ENCODE measurements around the gene RGS6. TPM values are rescaled to one million over a fixed set of nuclear protein-coding genes. Genes with fewer than 3 reads are reported as not detected.

RGS6 gene
- polyA plus RNA-seq, 2 donors: 0.11 to 0.29 TPM

DNA sequence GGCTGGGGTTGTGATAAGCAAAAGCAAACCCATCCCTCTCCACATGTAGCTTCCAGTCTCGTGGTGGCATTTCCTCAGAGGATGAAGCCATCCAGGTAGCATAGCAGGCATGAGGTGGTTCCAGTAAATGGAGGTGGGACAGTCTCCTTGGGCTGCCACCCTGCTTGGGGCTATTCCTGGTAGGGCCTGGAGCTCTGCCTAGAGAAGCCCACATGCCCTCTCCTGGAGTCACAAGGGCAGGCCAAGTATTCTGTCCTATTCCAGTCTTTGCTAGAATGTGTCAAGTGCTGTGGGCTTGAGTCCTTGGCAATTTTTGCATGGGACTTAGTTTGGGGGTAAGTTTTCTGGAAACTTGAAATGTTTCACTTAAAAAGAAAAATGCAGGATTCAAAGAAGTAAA is 491.7 kb downstream of the RGS6 start:
- 71 to 81% methylated on average over 1 of the region's 1 CpG for WGBS, 2 donors

GRCh38 chr14:72430457-72430856 is 498.2 kb downstream of the RGS6 start:
- no peaks in the 10 kb centered on the region for H3K27me3 ChIP-seq (ENCODE audit: control insufficient read depth in 1 of 2, insufficient read depth in 2 of 2, low read length in 2 of 2)
- no peak overlapping the region for H3K4me3 ChIP-seq (ENCODE audit: low read depth in 1 of 2, low read length in 2 of 2)
- no peak overlapping the region for H3K27ac ChIP-seq (ENCODE audit: low read depth in 2 of 2, low read length in 1 of 2)
- no peaks in the 10 kb centered on the region for H3K9me3 ChIP-seq (ENCODE audit: control insufficient read depth in 2 of 2, insufficient read depth in 1 of 2, low read depth in 1 of 2, low read length in 1 of 2)
- H3K36me3 ChIP-seq (ENCODE audit: control insufficient read depth in 2 of 2, insufficient read depth in 2 of 2, low read length in 1 of 2): no peaks in the 10 kb centered on the region
- 24 to 43% methylated on average over 1 of the region's 1 CpG for WGBS, 2 donors
- H3K4me1 ChIP-seq (ENCODE audit: control insufficient read depth in 2 of 2, insufficient read depth in 2 of 2, low read length in 1 of 2): no peaks in the 10 kb centered on the region

More for the DNA sequence above, 491.7 kb downstream of the RGS6 start:
- H3K4me1 ChIP-seq (ENCODE audit: control insufficient read depth in 2 of 2, insufficient read depth in 2 of 2, low read length in 1 of 2): no peaks in the 10 kb centered on the region
- H3K9me3 ChIP-seq (ENCODE audit: control insufficient read depth in 2 of 2, insufficient read depth in 1 of 2, low read depth in 1 of 2, low read length in 1 of 2): no peaks in the 10 kb centered on the region
- H3K27me3 ChIP-seq (ENCODE audit: control insufficient read depth in 1 of 2, insufficient read depth in 2 of 2, low read length in 2 of 2): no peaks in the 10 kb centered on the region
- H3K27ac ChIP-seq (ENCODE audit: low read depth in 2 of 2, low read length in 1 of 2): no peak overlapping the region
- no peak overlapping the region for H3K4me3 ChIP-seq (ENCODE audit: low read depth in 1 of 2, low read length in 2 of 2)
- H3K36me3 ChIP-seq (ENCODE audit: control insufficient read depth in 2 of 2, insufficient read depth in 2 of 2, low read length in 1 of 2): no peaks in the 10 kb centered on the region

- H3K27me3 ChIP-seq (ENCODE audit: control insufficient read depth in 1 of 2, insufficient read depth in 2 of 2, low read length in 2 of 2): no peaks in the 10 kb centered on the region
- 76 to 82% methylated on average over 5 of the region's 5 CpGs for WGBS, 2 donors
- no peaks in the 10 kb centered on the region for H3K9me3 ChIP-seq (ENCODE audit: control insufficient read depth in 2 of 2, insufficient read depth in 1 of 2, low read depth in 1 of 2, low read length in 1 of 2)
- no peak overlapping the region for H3K27ac ChIP-seq (ENCODE audit: low read depth in 2 of 2, low read length in 1 of 2)
- H3K4me1 ChIP-seq (ENCODE audit: control insufficient read depth in 2 of 2, insufficient read depth in 2 of 2, low read length in 1 of 2): no peaks in the 10 kb centered on the region
- H3K4me3 ChIP-seq (ENCODE audit: low read depth in 1 of 2, low read length in 2 of 2): no peak overlapping the region
- no peaks in the 10 kb centered on the region for H3K36me3 ChIP-seq (ENCODE audit: control insufficient read depth in 2 of 2, insufficient read depth in 2 of 2, low read length in 1 of 2)
These were observed 500.5 kb downstream of the RGS6 start for GRCh38 chr14:72432748-72433147.

DNA sequence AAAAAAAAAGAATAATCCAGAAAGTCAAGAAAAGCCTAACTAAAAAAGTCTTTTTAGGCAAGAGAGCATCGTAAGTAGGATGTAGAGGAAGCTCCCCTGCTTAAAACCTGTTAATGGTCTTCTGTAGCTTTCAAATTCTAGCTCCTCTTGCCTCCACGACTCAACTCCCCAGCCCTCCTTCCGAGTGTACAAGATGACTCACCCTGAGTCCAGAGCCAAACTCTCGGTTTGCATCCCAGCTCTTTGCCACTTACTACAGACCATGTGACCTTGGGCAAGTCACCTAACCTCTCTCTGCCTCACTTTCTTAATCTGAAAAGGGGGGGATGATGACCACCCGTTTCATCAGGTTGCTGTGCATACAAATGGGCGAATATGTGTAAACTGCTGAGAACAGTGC is 501.3 kb downstream of the RGS6 start:
- H3K27ac ChIP-seq (ENCODE audit: low read depth in 2 of 2, low read length in 1 of 2): no peak overlapping the region
- no peaks in the 10 kb centered on the region for H3K4me1 ChIP-seq (ENCODE audit: control insufficient read depth in 2 of 2, insufficient read depth in 2 of 2, low read length in 1 of 2)
- WGBS, 2 donors: 58 to 63% methylated on average over 6 of the region's 6 CpGs
- H3K9me3 ChIP-seq (ENCODE audit: control insufficient read depth in 2 of 2, insufficient read depth in 1 of 2, low read depth in 1 of 2, low read length in 1 of 2): no peaks in the 10 kb centered on the region
- no peak overlapping the region for H3K4me3 ChIP-seq (ENCODE audit: low read depth in 1 of 2, low read length in 2 of 2)
- no peaks in the 10 kb centered on the region for H3K36me3 ChIP-seq (ENCODE audit: control insufficient read depth in 2 of 2, insufficient read depth in 2 of 2, low read length in 1 of 2)
- no peaks in the 10 kb centered on the region for H3K27me3 ChIP-seq (ENCODE audit: control insufficient read depth in 1 of 2, insufficient read depth in 2 of 2, low read length in 2 of 2)

DNA sequence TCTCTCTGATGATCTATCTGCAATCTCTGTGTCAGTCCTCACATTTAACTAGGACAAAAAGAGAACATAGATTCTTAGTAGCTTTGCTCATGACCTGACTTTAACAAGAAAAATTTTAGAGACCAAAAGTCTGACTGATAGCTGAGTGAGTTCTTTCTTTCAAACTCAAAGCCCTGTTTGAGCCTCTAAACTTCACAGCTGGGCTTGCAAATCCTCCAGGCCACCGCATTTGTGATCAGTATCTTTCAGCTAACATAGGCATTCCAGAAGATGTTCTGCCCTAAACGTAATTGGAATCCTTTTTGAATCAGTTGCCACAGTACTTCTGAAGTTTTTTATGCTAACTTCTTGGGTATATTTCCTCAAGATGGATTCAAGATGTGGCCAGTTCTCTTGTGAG is 502.6 kb downstream of the RGS6 start:
- no peaks in the 10 kb centered on the region for H3K4me1 ChIP-seq (ENCODE audit: control insufficient read depth in 2 of 2, insufficient read depth in 2 of 2, low read length in 1 of 2)
- H3K9me3 ChIP-seq (ENCODE audit: control insufficient read depth in 2 of 2, insufficient read depth in 1 of 2, low read depth in 1 of 2, low read length in 1 of 2): no peaks in the 10 kb centered on the region
- 53 to 69% methylated on average over 2 of the region's 2 CpGs for WGBS, 2 donors
- H3K36me3 ChIP-seq (ENCODE audit: control insufficient read depth in 2 of 2, insufficient read depth in 2 of 2, low read length in 1 of 2): no peaks in the 10 kb centered on the region
- no peaks in the 10 kb centered on the region for H3K27me3 ChIP-seq (ENCODE audit: control insufficient read depth in 1 of 2, insufficient read depth in 2 of 2, low read length in 2 of 2)
- no peak overlapping the region for H3K27ac ChIP-seq (ENCODE audit: low read depth in 2 of 2, low read length in 1 of 2)
- no peak overlapping the region for H3K4me3 ChIP-seq (ENCODE audit: low read depth in 1 of 2, low read length in 2 of 2)

- Histone ChIP-seq H3K4me3 (ENCODE audit: low read depth in 1 of 2, low read length in 2 of 2) (no peak overlapping the region), H3K36me3 (ENCODE audit: control insufficient read depth in 2 of 2, insufficient read depth in 2 of 2, low read length in 1 of 2) (no peaks in the 10 kb centered on the region), H3K9me3 (ENCODE audit: control insufficient read depth in 2 of 2, insufficient read depth in 1 of 2, low read depth in 1 of 2, low read length in 1 of 2) (no peaks in the 10 kb centered on the region), H3K27me3 (ENCODE audit: control insufficient read depth in 1 of 2, insufficient read depth in 2 of 2, low read length in 2 of 2) (no peaks in the 10 kb centered on the region), H3K4me1 (ENCODE audit: control insufficient read depth in 2 of 2, insufficient read depth in 2 of 2, low read length in 1 of 2) (peaks cover 0 to 3% of the 10 kb centered on the region in 2 donors), H3K27ac (ENCODE audit: low read depth in 2 of 2, low read length in 1 of 2) (no peak overlapping the region)
- WGBS, 2 donors: 70 to 74% methylated on average over 4 of the region's 4 CpGs
These were observed 507.5 kb downstream of the RGS6 start for GRCh38 chr14:72439707-72440106.

- no peak overlapping the region for H3K4me3 ChIP-seq (ENCODE audit: low read depth in 1 of 2, low read length in 2 of 2)
- no peaks in the 10 kb centered on the region for H3K36me3 ChIP-seq (ENCODE audit: control insufficient read depth in 2 of 2, insufficient read depth in 2 of 2, low read length in 1 of 2)
- no peak overlapping the region for H3K27ac ChIP-seq (ENCODE audit: low read depth in 2 of 2, low read length in 1 of 2)
- no peaks in the 10 kb centered on the region for H3K9me3 ChIP-seq (ENCODE audit: control insufficient read depth in 2 of 2, insufficient read depth in 1 of 2, low read depth in 1 of 2, low read length in 1 of 2)
- 76 to 86% methylated on average over 2 of the region's 2 CpGs for WGBS, 2 donors
- H3K4me1 ChIP-seq (ENCODE audit: control insufficient read depth in 2 of 2, insufficient read depth in 2 of 2, low read length in 1 of 2): peaks cover 0 to 4% of the 10 kb centered on the region in 2 donors
- no peaks in the 10 kb centered on the region for H3K27me3 ChIP-seq (ENCODE audit: control insufficient read depth in 1 of 2, insufficient read depth in 2 of 2, low read length in 2 of 2)
These were observed 511.0 kb downstream of the RGS6 start for GRCh38 chr14:72443256-72443655.

DNA sequence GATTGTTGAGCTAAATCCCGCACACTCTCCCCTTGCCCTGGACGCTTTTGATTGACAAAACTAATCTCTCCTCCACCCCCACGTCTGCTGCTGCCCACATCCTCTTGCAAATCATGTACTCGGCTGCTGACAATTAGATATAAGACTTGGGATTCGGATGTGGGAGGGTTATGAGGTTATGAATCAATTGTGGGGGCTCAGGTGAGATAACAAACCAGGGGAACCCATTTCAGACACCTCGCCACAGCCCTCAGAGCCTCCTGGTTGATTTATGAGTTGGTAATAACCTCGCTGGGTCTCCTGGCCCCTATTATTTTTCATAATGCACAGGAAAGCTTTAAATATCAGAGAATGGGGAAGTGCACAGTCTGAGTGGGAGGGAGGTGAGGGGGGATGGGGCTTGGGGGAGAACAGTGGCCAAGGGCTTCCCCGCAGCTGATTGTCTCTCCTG is 511.8 kb downstream of the RGS6 start:
- Histone ChIP-seq H3K27ac (ENCODE audit: low read depth in 2 of 2, low read length in 1 of 2) (no peak overlapping the region), H3K4me3 (ENCODE audit: low read depth in 1 of 2, low read length in 2 of 2) (no peak overlapping the region), H3K4me1 (ENCODE audit: control insufficient read depth in 2 of 2, insufficient read depth in 2 of 2, low read length in 1 of 2) (peaks cover 0 to 4% of the 10 kb centered on the region in 2 donors), H3K9me3 (ENCODE audit: control insufficient read depth in 2 of 2, insufficient read depth in 1 of 2, low read depth in 1 of 2, low read length in 1 of 2) (no peaks in the 10 kb centered on the region), H3K36me3 (ENCODE audit: control insufficient read depth in 2 of 2, insufficient read depth in 2 of 2, low read length in 1 of 2) (no peaks in the 10 kb centered on the region), H3K27me3 (ENCODE audit: control insufficient read depth in 1 of 2, insufficient read depth in 2 of 2, low read length in 2 of 2) (no peaks in the 10 kb centered on the region)
- WGBS, 2 donors: 63 to 75% methylated on average over 8 of the region's 8 CpGs

DNA sequence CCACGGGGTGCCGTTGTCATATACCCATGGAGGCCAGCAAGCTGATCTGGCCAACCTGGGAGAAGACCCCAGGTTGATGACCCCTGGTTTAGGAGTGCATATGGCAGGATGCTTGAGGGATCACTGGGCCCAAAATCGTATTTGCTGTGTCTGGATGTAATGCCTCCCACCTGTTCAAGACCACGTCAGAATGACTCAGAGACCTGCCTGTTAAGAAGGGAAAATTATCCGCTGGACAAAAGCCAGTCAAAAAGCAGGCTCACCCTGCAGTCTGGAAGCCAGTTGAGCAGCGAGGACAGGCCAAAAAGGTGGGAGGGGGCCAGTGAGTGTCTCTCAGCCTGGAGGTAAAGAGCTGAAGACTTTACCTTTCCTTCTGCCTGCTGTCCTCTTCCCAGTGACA is 512.5 kb downstream of the RGS6 start:
- no peaks in the 10 kb centered on the region for H3K9me3 ChIP-seq (ENCODE audit: control insufficient read depth in 2 of 2, insufficient read depth in 1 of 2, low read depth in 1 of 2, low read length in 1 of 2)
- H3K4me1 ChIP-seq (ENCODE audit: control insufficient read depth in 2 of 2, insufficient read depth in 2 of 2, low read length in 1 of 2): peaks cover 0 to 4% of the 10 kb centered on the region in 2 donors
- WGBS, 2 donors: 64 to 71% methylated on average over 6 of the region's 6 CpGs
- no peak overlapping the region for H3K27ac ChIP-seq (ENCODE audit: low read depth in 2 of 2, low read length in 1 of 2)
- H3K4me3 ChIP-seq (ENCODE audit: low read depth in 1 of 2, low read length in 2 of 2): no peak overlapping the region
- H3K36me3 ChIP-seq (ENCODE audit: control insufficient read depth in 2 of 2, insufficient read depth in 2 of 2, low read length in 1 of 2): no peaks in the 10 kb centered on the region
- no peaks in the 10 kb centered on the region for H3K27me3 ChIP-seq (ENCODE audit: control insufficient read depth in 1 of 2, insufficient read depth in 2 of 2, low read length in 2 of 2)

DNA sequence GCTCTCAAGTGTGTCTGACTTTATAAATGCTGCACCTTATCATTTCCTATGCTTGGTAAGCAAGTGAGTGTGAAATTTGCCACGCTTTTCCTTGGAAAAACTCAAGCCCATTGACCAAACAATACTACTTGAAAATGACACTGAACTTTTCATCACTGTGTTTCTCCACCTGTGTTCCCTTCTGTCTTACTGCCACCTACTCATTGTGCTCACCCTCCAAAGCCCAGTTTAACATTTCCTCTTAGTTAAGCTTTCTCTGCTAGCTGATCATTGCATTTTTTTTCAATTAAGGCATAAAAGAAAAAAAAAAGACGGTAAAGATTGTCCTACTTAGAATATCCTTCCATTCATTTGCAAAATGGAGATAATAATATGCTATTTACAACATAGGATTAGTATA is 516.0 kb downstream of the RGS6 start:
- Histone ChIP-seq H3K4me3 (ENCODE audit: low read depth in 1 of 2, low read length in 2 of 2) (no peak overlapping the region), H3K9me3 (ENCODE audit: control insufficient read depth in 2 of 2, insufficient read depth in 1 of 2, low read depth in 1 of 2, low read length in 1 of 2) (no peaks in the 10 kb centered on the region), H3K36me3 (ENCODE audit: control insufficient read depth in 2 of 2, insufficient read depth in 2 of 2, low read length in 1 of 2) (no peaks in the 10 kb centered on the region), H3K4me1 (ENCODE audit: control insufficient read depth in 2 of 2, insufficient read depth in 2 of 2, low read length in 1 of 2) (peaks cover 0 to 11% of the 10 kb centered on the region in 2 donors), H3K27ac (ENCODE audit: low read depth in 2 of 2, low read length in 1 of 2) (no peak overlapping the region), H3K27me3 (ENCODE audit: control insufficient read depth in 1 of 2, insufficient read depth in 2 of 2, low read length in 2 of 2) (no peaks in the 10 kb centered on the region)
- 84 to 86% methylated on average over 2 of the region's 2 CpGs for WGBS, 2 donors

Measured in esophagus (tissue), 2 donors.